H1 (cell line): ENCODE measurements around the gene SERAC1. TPM values are rescaled to one million over a fixed set of nuclear protein-coding genes. Genes with fewer than 3 reads are reported as not detected.
A peak's percentile ranks its signal among the peaks of the same experiment; 100 is the strongest.

Source experiments
- CTCF ChIA-PET: fragments of 300-600 bp; sonication (Branson Sonifier 250); formaldehyde crosslinking; loops from one replicate; lab custom pipeline; 2021; ENCODE audit not compliant: partially characterized antibody; lab: Charles Lee
- POLR2A ChIA-PET: fragments of 300-600 bp; sonication (Branson Sonifier 250); formaldehyde crosslinking; loops from one replicate; lab custom pipeline; 2021; ENCODE audit warnings: inconsistent platforms; ENCODE audit not compliant: partially characterized antibody; lab: Charles Lee
- DNase-seq, 2 experiments: peaks; one replicate each; pipeline versions ENCODE4 v3.0.0 to v3.0.0-alpha.2; 2010 to 2022; ENCODE audit warnings: low spot score in 2 of 2, low read depth in 1 of 2, mixed read lengths in 1 of 2
- FAIRE-seq: peaks from 2 replicates; lab custom pipeline; 2011; peaks lifted over from hg19 to GRCh38; lab: Jason Lieb, UNC
- H2AFZ ChIP-seq: 2 replicates; pipeline ENCODE4 v1.8.1; 2012; ENCODE audit warnings: low read length, inconsistent platforms
- H2AK5ac ChIP-seq: 2 replicates; pipeline ENCODE4 v1.6.1; 2013; ENCODE audit warnings: low read depth, low read length
- H2BK120ac ChIP-seq: replicated peaks from 2 replicates; pipeline ENCODE3; 2013; ENCODE audit warnings: low read depth, low read length, inconsistent platforms
- H2BK12ac ChIP-seq: 2 replicates; pipeline ENCODE4 v1.6.1; 2013; ENCODE audit warnings: low read depth, low read length
- H2BK15ac ChIP-seq: 2 replicates; pipeline ENCODE4 v1.6.1; 2013; ENCODE audit warnings: low read length
- H2BK20ac ChIP-seq: 2 replicates; pipeline ENCODE4 v1.6.1; 2013; ENCODE audit warnings: low read length
- H2BK5ac ChIP-seq: 2 replicates; pipeline ENCODE4 v1.6.1; 2013; ENCODE audit warnings: low read depth, low read length
- H3K14ac ChIP-seq: 2 replicates; pipeline ENCODE4 v1.6.1; 2013; ENCODE audit warnings: inconsistent platforms; ENCODE audit not compliant: insufficient read length
- H3K18ac ChIP-seq: 2 replicates; pipeline ENCODE4 v1.6.1; 2013; ENCODE audit warnings: low read length; ENCODE audit errors: extremely low read depth
- H3K23ac ChIP-seq: 2 replicates; pipeline ENCODE4 v1.6.1; 2013; ENCODE audit warnings: inconsistent platforms; ENCODE audit not compliant: insufficient read length
- H3K23me2 ChIP-seq: 2 replicates; pipeline ENCODE4 v1.6.1; 2013; ENCODE audit warnings: low read depth, low read length
- H3K27ac ChIP-seq: 2 replicates; pipeline ENCODE4 v1.6.1; 2011; ENCODE audit warnings: low read depth, low read length, inconsistent platforms
- H3K27me3 ChIP-seq, 4 experiments: replicated peaks in 1 of 4; 1 replicate in 1 of 4; 2 replicates in 3 of 4; pipeline versions ENCODE4 v1.6.1 to v1.8.1; 2011 to 2013; ENCODE audit warnings: low read length in 3 of 4, mild to moderate bottlenecking in 3 of 4, inconsistent platforms in 2 of 4, mixed read lengths in 2 of 4, moderate library complexity in 1 of 4; ENCODE audit not compliant: control insufficient read depth in 3 of 4, insufficient read depth in 3 of 4; ENCODE audit errors: extremely low read depth in 1 of 4
- H3K36me3 ChIP-seq, 4 experiments: 2 replicates each; pipeline versions ENCODE4 v1.6.1 to v1.8.1; 2011 to 2013; ENCODE audit warnings: mild to moderate bottlenecking in 4 of 4, low read length in 3 of 4, moderate library complexity in 2 of 4, control low read depth in 1 of 4, inconsistent platforms in 1 of 4; ENCODE audit not compliant: insufficient read depth in 4 of 4, control insufficient read depth in 2 of 4
- H3K4ac ChIP-seq: replicated peaks from 2 replicates; pipeline ENCODE3; 2013; ENCODE audit warnings: low read length, low read depth, mixed read lengths, inconsistent platforms; ENCODE audit not compliant: insufficient read length
- H3K4me1 ChIP-seq, 4 experiments: replicated peaks in 1 of 4; 1 replicate in 1 of 4; 2 replicates in 3 of 4; pipeline versions ENCODE4 v1.6.1 to v1.8.1; 2011 to 2013; ENCODE audit warnings: low read length in 3 of 4, inconsistent platforms in 2 of 4, mixed read lengths in 1 of 4; ENCODE audit not compliant: insufficient read depth in 4 of 4, control insufficient read depth in 3 of 4
- H3K4me2 ChIP-seq, 2 experiments: 2 replicates each; pipeline versions ENCODE4 v1.6.1 to v1.8.1; 2011 to 2013; ENCODE audit warnings: low read depth in 2 of 2, low read length in 2 of 2, control low read depth in 1 of 2, inconsistent platforms in 1 of 2, mild to moderate bottlenecking in 1 of 2; ENCODE audit not compliant: insufficient read depth in 1 of 2
- H3K4me3 ChIP-seq, 4 experiments: fragments of 200-600, 300-600 bp in 1 of 4; sonication (generic), shearing (Covaris generic), sonication (Bioruptor Twin) in 1 of 4; 2 replicates each; pipeline versions ENCODE4 v1.5.1 to v1.8.1; 2011 to 2016; ENCODE audit warnings: low read length in 4 of 4, low read depth in 3 of 4, control low read depth in 2 of 4, inconsistent platforms in 2 of 4, mild to moderate bottlenecking in 2 of 4, mixed read lengths in 1 of 4, moderate library complexity in 1 of 4; ENCODE audit not compliant: insufficient read depth in 2 of 4; ENCODE audit errors: extremely low read depth in 1 of 4
- H3K56ac ChIP-seq: replicated peaks from 2 replicates; pipeline ENCODE3; 2013; ENCODE audit warnings: low read depth, mild to moderate bottlenecking, mixed read lengths, low read length, inconsistent platforms; ENCODE audit not compliant: insufficient read length
- H3K79me1 ChIP-seq: 2 replicates; pipeline ENCODE4 v1.6.1; 2013; ENCODE audit warnings: low read depth, low read length, control low read depth
- H3K79me2 ChIP-seq, 2 experiments: 2 replicates each; pipeline versions ENCODE4 v1.6.1 to v1.8.1; 2012 to 2013; ENCODE audit warnings: low read length in 2 of 2, mild to moderate bottlenecking in 2 of 2, inconsistent platforms in 1 of 2; ENCODE audit not compliant: insufficient read depth in 2 of 2, control insufficient read depth in 1 of 2
- H3K9ac ChIP-seq, 4 experiments: replicated peaks in 1 of 4; 1 replicate in 1 of 4; 2 replicates in 3 of 4; pipeline versions ENCODE4 v1.6.1 to v1.8.1; 2011 to 2013; ENCODE audit warnings: low read depth in 3 of 4, low read length in 3 of 4, control low read depth in 2 of 4, mild to moderate bottlenecking in 2 of 4, moderate library complexity in 2 of 4, inconsistent platforms in 1 of 4; ENCODE audit errors: extremely low read depth in 1 of 4
- H3K9me3 ChIP-seq, 2 experiments: 2 replicates each; pipeline versions ENCODE4 v1.6.1 to v1.8.1; 2012 to 2013; ENCODE audit warnings: mild to moderate bottlenecking in 2 of 2, moderate library complexity in 2 of 2, control low read depth in 1 of 2, inconsistent platforms in 1 of 2, low read depth in 1 of 2, low read length in 1 of 2, mixed read lengths in 1 of 2; ENCODE audit not compliant: insufficient read depth in 2 of 2
- H4K20me1 ChIP-seq, 2 experiments: replicated peaks in 1 of 2; 2 replicates each; pipeline versions ENCODE3 to v1.8.1; 2011 to 2013; ENCODE audit warnings: inconsistent platforms in 2 of 2, low read length in 2 of 2, mild to moderate bottlenecking in 1 of 2; ENCODE audit not compliant: insufficient read depth in 2 of 2, control insufficient read depth in 1 of 2
- H4K5ac ChIP-seq: 2 replicates; pipeline ENCODE4 v1.6.1; 2013; ENCODE audit warnings: low read length, low read depth, mixed read lengths, inconsistent platforms; ENCODE audit not compliant: insufficient read length
- H4K8ac ChIP-seq: 2 replicates; pipeline ENCODE4 v1.8.0; 2013; ENCODE audit warnings: mild to moderate bottlenecking, moderate library complexity, low read length, inconsistent platforms; ENCODE audit not compliant: insufficient read depth; ENCODE audit errors: extremely low read depth
- H4K91ac ChIP-seq: replicated peaks from 2 replicates; pipeline ENCODE3; 2013; ENCODE audit warnings: low read length, mixed read lengths, inconsistent platforms; ENCODE audit not compliant: insufficient read length
- MAFK ChIP-seq: IDR thresholded peaks from 2 replicates; pipeline ENCODE4 v1.6.1; 2012; ENCODE audit warnings: low read depth, mild to moderate bottlenecking, improper control_type of control experiment, low read length
- RAD21 ChIP-seq, 2 experiments: IDR thresholded peaks in 1 of 2; conservative IDR thresholded peaks in 1 of 2; 2 replicates each; pipeline ENCODE4 v1.6.1; 2011; ENCODE audit warnings: low read depth in 2 of 2, low read length in 2 of 2, improper control_type of control experiment in 1 of 2, inconsistent platforms in 1 of 2, mild to moderate bottlenecking in 1 of 2, moderate library complexity in 1 of 2
- WGBS, 2 experiments: shearing (Covaris generic) in 1 of 2; methylation state at CpG; one replicate each; pipeline versions ENCODE4 v1.1.6 to v1.1.7; 2013 to 2015; ENCODE audit warnings: low lambda C conversion rate in 2 of 2, mixed read lengths in 2 of 2, inconsistent platforms in 1 of 2, low coverage in 1 of 2, missing lambda C conversion rate in 1 of 2; ENCODE audit not compliant: insufficient replicate concordance in 2 of 2, insufficient coverage in 1 of 2, insufficient read length in 1 of 2; ENCODE audit errors: extremely low coverage in 1 of 2, missing lambda C conversion rate in 1 of 2; 5-methylcytosine and 5-hydroxymethylcytosine counted together
- polyA plus RNA-seq, 7 experiments: library from polyadenylated mRNA; depleted of rRNA in 3 of 7; stranded (reverse) in 5 of 7; unstranded in 2 of 7; fragments of >200 nt in 5 of 7; fragments of 200-250 nt in 2 of 7; gene quantifications; 1 replicate in 5 of 7; 2 replicates in 1 of 7; 4 replicates in 1 of 7; pipeline versions ENCODE4 v1.2.1 to v1.2.3, GENCODE V29; 2011 to 2013; ENCODE audit warnings: missing spikeins in 2 of 7, mixed read lengths in 2 of 7
- total RNA-seq: library from RNA; stranded (reverse); fragmentation: NEBNext Ultra II Directional; extraction: Animal tissue kit (Norgen Biotek cat#: 25700); gene quantifications from 2 replicates; pipeline ENCODE4 v1.2.1, GENCODE V29; 2021
- TF ChIP-seq, protein P1 (sequence below): IDR thresholded peaks from 2 replicates; pipeline ENCODE4 v1.6.1; 2012; ENCODE audit warnings: low read length, inconsistent platforms
- TF ChIP-seq, protein P2 (sequence below), 3 experiments: IDR thresholded peaks; 1 replicate in 2 of 3; 2 replicates in 1 of 3; pipeline versions ENCODE4 v1.5.1 to v1.6.1; 2011; ENCODE audit warnings: low read length in 3 of 3, mild to moderate bottlenecking in 3 of 3, inconsistent platforms in 2 of 3, low read depth in 1 of 3, moderate library complexity in 1 of 3; ENCODE audit not compliant: insufficient read depth in 1 of 3; ENCODE audit errors: control extremely low read depth in 1 of 3
- TF ChIP-seq, protein P3 (sequence below): IDR thresholded peaks from 2 replicates; pipeline ENCODE4 v1.6.1; 2012; ENCODE audit warnings: inconsistent platforms

SERAC1 gene
- total and polyA plus RNA-seq, 2 of the 8 experiments (the other 6 are each of a cell fraction or from before 2014, with no cell fraction given) = 7.3 to 9.0 TPM

DNA sequence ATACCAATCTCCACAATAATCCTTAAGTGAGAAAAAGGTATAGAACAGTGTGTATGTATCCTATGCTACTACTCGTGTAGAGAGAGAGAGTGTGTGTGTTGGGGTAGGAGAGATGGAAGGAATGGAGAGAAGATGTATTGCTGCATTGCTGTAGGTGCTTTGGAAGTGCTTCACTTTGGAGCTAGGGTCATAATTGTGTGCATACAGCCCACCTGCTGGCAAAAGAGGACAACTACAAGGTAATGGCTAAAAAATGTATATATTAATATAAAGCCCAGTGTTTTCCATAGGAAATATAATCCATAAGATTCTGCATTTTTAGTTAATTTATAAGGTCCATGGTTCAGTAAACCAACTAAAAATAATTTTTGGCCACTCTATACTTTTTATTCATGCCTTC lies 36.1 kb downstream of the SERAC1 start:
- no peaks in the 10 kb centered on the region for H3K23me2 ChIP-seq
- no peak overlapping the region for H2AK5ac ChIP-seq
- H3K79me1 ChIP-seq = no peaks in the 10 kb centered on the region
- no peak overlapping the region for H3K9ac ChIP-seq
- POLR2A ChIA-PET = no interaction called here
- H2BK120ac ChIP-seq = no peak overlapping the region
- no peak overlapping the region for H3K4me3 ChIP-seq
- no peak overlapping the region for H3K4me2 ChIP-seq
- no peak overlapping the region for H3K18ac ChIP-seq
- WGBS, 2 experiments = 78% methylated on average over 1 of the region's 1 CpG; no CpG with 5 or more reads in 1 of the 2 experiments
- H3K23ac ChIP-seq = no peak overlapping the region
- H3K27ac ChIP-seq = no peak overlapping the region
- no peak overlapping the region for H3K4ac ChIP-seq
- H4K20me1 ChIP-seq = peaks cover 0 to 1% of the 10 kb centered on the region in 2 experiments
- DNase-seq = no peak
- H4K8ac ChIP-seq = no peak overlapping the region
- H4K5ac ChIP-seq = no peak overlapping the region
- no peaks in the 10 kb centered on the region for H3K36me3 ChIP-seq
- H3K14ac ChIP-seq = no peak overlapping the region
- no peaks in the 10 kb centered on the region for H3K4me1 ChIP-seq
- H3K9me3 ChIP-seq = no peaks in the 10 kb centered on the region
- H2AFZ ChIP-seq = no peak overlapping the region
- H2BK5ac ChIP-seq = no peak overlapping the region
- no peaks in the 10 kb centered on the region for H3K27me3 ChIP-seq
- H2BK12ac ChIP-seq = no peak overlapping the region
- TF ChIP-seq, protein P1, sequence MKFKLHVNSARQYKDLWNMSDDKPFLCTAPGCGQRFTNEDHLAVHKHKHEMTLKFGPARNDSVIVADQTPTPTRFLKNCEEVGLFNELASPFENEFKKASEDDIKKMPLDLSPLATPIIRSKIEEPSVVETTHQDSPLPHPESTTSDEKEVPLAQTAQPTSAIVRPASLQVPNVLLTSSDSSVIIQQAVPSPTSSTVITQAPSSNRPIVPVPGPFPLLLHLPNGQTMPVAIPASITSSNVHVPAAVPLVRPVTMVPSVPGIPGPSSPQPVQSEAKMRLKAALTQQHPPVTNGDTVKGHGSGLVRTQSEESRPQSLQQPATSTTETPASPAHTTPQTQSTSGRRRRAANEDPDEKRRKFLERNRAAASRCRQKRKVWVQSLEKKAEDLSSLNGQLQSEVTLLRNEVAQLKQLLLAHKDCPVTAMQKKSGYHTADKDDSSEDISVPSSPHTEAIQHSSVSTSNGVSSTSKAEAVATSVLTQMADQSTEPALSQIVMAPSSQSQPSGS = no peak
- peak; percentile 21 to 39; a peak in 2 of 4 replicates for TF ChIP-seq RAD21 (IDR thresholded peaks at IDR 0.05 in 1 of 2, conservative IDR thresholded peaks at IDR 0.05 in 1 of 2; ENCODE audit: low read depth in 2 of 2, low read length in 2 of 2)
- TF ChIP-seq MAFK = no peak
- TF ChIP-seq, protein P2, sequence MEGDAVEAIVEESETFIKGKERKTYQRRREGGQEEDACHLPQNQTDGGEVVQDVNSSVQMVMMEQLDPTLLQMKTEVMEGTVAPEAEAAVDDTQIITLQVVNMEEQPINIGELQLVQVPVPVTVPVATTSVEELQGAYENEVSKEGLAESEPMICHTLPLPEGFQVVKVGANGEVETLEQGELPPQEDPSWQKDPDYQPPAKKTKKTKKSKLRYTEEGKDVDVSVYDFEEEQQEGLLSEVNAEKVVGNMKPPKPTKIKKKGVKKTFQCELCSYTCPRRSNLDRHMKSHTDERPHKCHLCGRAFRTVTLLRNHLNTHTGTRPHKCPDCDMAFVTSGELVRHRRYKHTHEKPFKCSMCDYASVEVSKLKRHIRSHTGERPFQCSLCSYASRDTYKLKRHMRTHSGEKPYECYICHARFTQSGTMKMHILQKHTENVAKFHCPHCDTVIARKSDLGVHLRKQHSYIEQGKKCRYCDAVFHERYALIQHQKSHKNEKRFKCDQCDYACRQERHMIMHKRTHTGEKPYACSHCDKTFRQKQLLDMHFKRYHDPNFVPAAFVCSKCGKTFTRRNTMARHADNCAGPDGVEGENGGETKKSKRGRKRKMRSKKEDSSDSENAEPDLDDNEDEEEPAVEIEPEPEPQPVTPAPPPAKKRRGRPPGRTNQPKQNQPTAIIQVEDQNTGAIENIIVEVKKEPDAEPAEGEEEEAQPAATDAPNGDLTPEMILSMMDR (IDR thresholded peaks at IDR 0.05; ENCODE audit: control extremely low read depth in 1 of 3, insufficient read depth in 1 of 3, low read depth in 1 of 3, low read length in 3 of 3) = peak in 1 of 3 experiments; percentile 27; a peak in 1 of 4 replicates
- TF ChIP-seq, protein P3, sequence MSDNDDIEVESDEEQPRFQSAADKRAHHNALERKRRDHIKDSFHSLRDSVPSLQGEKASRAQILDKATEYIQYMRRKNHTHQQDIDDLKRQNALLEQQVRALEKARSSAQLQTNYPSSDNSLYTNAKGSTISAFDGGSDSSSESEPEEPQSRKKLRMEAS = no peak
- no peak overlapping the region for H2BK20ac ChIP-seq
- H3K79me2 ChIP-seq = no peaks in the 10 kb centered on the region
- CTCF ChIA-PET = interaction anchor here (0.6 to 5.2 kb wide), 10 partner anchors 9 to 467 kb away, joined by 3 to 39 read pairs (median 4); no protein-coding TSS in a partner anchor
- H4K91ac ChIP-seq = no peak overlapping the region
- FAIRE-seq = no peak
- H2BK15ac ChIP-seq = no peak overlapping the region
- H3K56ac ChIP-seq = no peak overlapping the region
